Measurements from ENCODE around the gene PKD1.

The PKD1 gene

GRCh38 chr16:2087748-2088631, 47.7 kb downstream of the PKD1 start:
- DNase-seq (ENCODE audit: low read depth): no peak

GRCh38 chr16:2086812-2087747, 48.6 kb downstream of the PKD1 start:
- DNase-seq (ENCODE audit: low read depth): no peak

GRCh38 chr16:2086106-2086742, 49.5 kb downstream of the PKD1 start:
- DNase-seq (ENCODE audit: low read depth): no peak

GRCh38 chr16:2085669-2086068, 50.0 kb downstream of the PKD1 start:
- no peak for DNase-seq (ENCODE audit: low read depth)

- DNase-seq (ENCODE audit: low read depth): no peak
Observed at GRCh38 chr16:2084895-2085625, 50.6 kb downstream of the PKD1 start.

- DNase-seq (ENCODE audit: low read depth): no peak
Observed at GRCh38 chr16:2083876-2084780, 51.6 kb downstream of the PKD1 start.

GRCh38 chr16:2083409-2083808, 52.3 kb downstream of the PKD1 start:
- no peak for DNase-seq (ENCODE audit: low read depth)

GRCh38 chr16:2082983-2083364, 52.7 kb downstream of the PKD1 start:
- no peak for DNase-seq (ENCODE audit: low read depth)

GRCh38 chr16:2082171-2082982, 53.3 kb downstream of the PKD1 start:
- DNase-seq (ENCODE audit: low read depth): no peak

- DNase-seq (ENCODE audit: low read depth): no peak
Observed at GRCh38 chr16:2081201-2082084, 54.3 kb downstream of the PKD1 start.

GRCh38 chr16:2079991-2080390, 55.7 kb downstream of the PKD1 start:
- no peak for DNase-seq (ENCODE audit: low read depth)

GRCh38 chr16:2079311-2079800, 56.3 kb downstream of the PKD1 start:
- no peak for DNase-seq (ENCODE audit: low read depth)

GRCh38 chr16:2078691-2079090, 57.0 kb downstream of the PKD1 start:
- no peak for DNase-seq (ENCODE audit: low read depth)

GRCh38 chr16:2078096-2078495, 57.6 kb downstream of the PKD1 start:
- no peak for DNase-seq (ENCODE audit: low read depth)

- DNase-seq (ENCODE audit: low read depth): no peak
Observed at GRCh38 chr16:2077696-2078095, 58.0 kb downstream of the PKD1 start.

GRCh38 chr16:2077016-2077415, 58.7 kb downstream of the PKD1 start:
- no peak for DNase-seq (ENCODE audit: low read depth)

- DNase-seq (ENCODE audit: low read depth): no peak
Observed at GRCh38 chr16:2076072-2076865, 59.4 kb downstream of the PKD1 start.

GRCh38 chr16:2075631-2076030, 60.1 kb downstream of the PKD1 start:
- no peak for DNase-seq (ENCODE audit: low read depth)

All from stimulated activated CD8-positive, alpha-beta memory T cell treated with anti-CD3 and anti-CD28 coated beads, Interleukin-12 subunit alpha, Interleukin-12 subunit beta, amount 100 ng/mL, for 1 hour (primary cell).